ENCODE results near the gene SLC35E2B.

DNA sequence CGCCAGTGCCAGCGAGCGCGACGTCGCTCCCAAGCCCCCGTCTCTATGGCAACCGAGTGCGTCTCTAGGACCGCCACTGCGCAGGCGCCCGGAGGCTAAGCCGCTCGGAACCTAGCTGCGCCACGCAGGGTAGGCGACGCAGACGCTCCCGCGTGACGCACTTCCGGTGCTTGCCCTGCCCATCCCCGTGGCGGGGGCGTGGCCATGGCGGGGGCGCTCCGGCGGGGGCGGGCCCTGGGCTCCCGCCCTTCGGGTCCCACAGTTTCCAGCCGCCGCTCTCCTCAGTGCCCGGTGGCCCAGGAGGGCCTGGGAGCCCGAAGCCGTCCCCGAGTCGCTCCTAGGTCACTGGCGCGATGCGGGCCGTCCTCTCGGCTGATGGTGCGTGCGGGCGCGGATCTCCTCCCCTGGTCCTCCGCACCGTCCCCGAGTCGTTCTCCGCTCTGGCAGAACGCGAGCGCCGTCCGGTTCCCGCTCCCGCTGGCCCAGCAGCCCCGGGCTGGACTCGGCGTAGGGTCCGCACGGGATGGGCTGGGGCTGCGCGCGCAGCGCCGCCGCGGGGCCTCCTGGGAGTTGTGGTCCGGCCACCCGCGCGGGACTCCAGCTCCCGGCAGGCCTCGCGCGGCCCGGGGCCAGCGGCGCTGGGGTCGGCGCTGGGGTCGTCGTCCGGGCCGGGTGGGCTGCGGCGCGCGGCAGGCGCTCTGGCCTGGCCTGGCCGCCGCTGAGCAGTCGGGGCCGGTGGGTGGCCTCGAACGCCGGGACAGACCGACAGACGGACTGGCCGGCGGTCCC, 77.1 kb downstream of the SLC35E2B start, which contains the start of gene MIB2:
- TF ChIP-seq, protein P1, sequence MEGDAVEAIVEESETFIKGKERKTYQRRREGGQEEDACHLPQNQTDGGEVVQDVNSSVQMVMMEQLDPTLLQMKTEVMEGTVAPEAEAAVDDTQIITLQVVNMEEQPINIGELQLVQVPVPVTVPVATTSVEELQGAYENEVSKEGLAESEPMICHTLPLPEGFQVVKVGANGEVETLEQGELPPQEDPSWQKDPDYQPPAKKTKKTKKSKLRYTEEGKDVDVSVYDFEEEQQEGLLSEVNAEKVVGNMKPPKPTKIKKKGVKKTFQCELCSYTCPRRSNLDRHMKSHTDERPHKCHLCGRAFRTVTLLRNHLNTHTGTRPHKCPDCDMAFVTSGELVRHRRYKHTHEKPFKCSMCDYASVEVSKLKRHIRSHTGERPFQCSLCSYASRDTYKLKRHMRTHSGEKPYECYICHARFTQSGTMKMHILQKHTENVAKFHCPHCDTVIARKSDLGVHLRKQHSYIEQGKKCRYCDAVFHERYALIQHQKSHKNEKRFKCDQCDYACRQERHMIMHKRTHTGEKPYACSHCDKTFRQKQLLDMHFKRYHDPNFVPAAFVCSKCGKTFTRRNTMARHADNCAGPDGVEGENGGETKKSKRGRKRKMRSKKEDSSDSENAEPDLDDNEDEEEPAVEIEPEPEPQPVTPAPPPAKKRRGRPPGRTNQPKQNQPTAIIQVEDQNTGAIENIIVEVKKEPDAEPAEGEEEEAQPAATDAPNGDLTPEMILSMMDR (IDR thresholded peaks at IDR 0.05; ENCODE audit: insufficient read depth, low read length): no peak
- peak; percentile 71; the same call in 1 of the 2 replicates for TF ChIP-seq POLR2AphosphoS5 (IDR thresholded peaks at IDR 0.05; ENCODE audit: low read depth)
- TF ChIP-seq, protein P2, sequence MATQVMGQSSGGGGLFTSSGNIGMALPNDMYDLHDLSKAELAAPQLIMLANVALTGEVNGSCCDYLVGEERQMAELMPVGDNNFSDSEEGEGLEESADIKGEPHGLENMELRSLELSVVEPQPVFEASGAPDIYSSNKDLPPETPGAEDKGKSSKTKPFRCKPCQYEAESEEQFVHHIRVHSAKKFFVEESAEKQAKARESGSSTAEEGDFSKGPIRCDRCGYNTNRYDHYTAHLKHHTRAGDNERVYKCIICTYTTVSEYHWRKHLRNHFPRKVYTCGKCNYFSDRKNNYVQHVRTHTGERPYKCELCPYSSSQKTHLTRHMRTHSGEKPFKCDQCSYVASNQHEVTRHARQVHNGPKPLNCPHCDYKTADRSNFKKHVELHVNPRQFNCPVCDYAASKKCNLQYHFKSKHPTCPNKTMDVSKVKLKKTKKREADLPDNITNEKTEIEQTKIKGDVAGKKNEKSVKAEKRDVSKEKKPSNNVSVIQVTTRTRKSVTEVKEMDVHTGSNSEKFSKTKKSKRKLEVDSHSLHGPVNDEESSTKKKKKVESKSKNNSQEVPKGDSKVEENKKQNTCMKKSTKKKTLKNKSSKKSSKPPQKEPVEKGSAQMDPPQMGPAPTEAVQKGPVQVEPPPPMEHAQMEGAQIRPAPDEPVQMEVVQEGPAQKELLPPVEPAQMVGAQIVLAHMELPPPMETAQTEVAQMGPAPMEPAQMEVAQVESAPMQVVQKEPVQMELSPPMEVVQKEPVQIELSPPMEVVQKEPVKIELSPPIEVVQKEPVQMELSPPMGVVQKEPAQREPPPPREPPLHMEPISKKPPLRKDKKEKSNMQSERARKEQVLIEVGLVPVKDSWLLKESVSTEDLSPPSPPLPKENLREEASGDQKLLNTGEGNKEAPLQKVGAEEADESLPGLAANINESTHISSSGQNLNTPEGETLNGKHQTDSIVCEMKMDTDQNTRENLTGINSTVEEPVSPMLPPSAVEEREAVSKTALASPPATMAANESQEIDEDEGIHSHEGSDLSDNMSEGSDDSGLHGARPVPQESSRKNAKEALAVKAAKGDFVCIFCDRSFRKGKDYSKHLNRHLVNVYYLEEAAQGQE (IDR thresholded peaks at IDR 0.05; ENCODE audit: insufficient replicate concordance, low read depth): no peak
- TF ChIP-seq SPI1 (IDR thresholded peaks at IDR 0.05; ENCODE audit: borderline replicate concordance, low read depth): no peak

All from HL-60 (cell line).